Mesothelial cell of epicardium (in vitro differentiated cells): ENCODE results near the gene PLEKHG5. TPM values are rescaled to one million over a fixed set of nuclear protein-coding genes. Genes with fewer than 3 reads are reported as not detected.

Experiments used
- DNase-seq, 2 experiments: peaks; one replicate each; pipeline ENCODE4 v3.0.0; 2021; ENCODE audit warnings: low spot score in 2 of 2; ENCODE audit not compliant: unreplicated experiment in 2 of 2
- H3K27ac Mint-ChIP-seq: 2 replicates; pipeline ENCODE4 v1.8.0; 2021; ENCODE audit warnings: mixed read lengths
- H3K27me3 Mint-ChIP-seq: 2 replicates; pipeline ENCODE4 v1.8.0; 2021; ENCODE audit warnings: low read depth, mixed read lengths
- H3K36me3 Mint-ChIP-seq: 2 replicates; pipeline ENCODE4 v1.8.0; 2021; ENCODE audit warnings: mixed read lengths
- H3K4me1 Mint-ChIP-seq: 2 replicates; pipeline ENCODE4 v1.8.0; 2021; ENCODE audit warnings: mixed read lengths
- H3K4me3 Mint-ChIP-seq: 2 replicates; pipeline ENCODE4 v1.8.0; 2021; ENCODE audit warnings: mild to moderate bottlenecking, moderate library complexity, mixed read lengths
- H3K9me3 Mint-ChIP-seq: 2 replicates; pipeline ENCODE4 v1.8.0; 2021; ENCODE audit warnings: mixed read lengths
- CTCF ChIP-seq: fragments of 200-600 bp; sonication (generic); IDR thresholded peaks from one replicate; pipeline ENCODE4 v1.5.0; 2021; ENCODE audit warnings: antibody characterized with exemption; ENCODE audit not compliant: unreplicated experiment
- total RNA-seq: library from RNA; stranded (reverse); gene quantifications from 3 replicates; pipeline ENCODE4 v1.2.1, GENCODE V29; 2021

PLEKHG5 gene
- total RNA-seq, 1 donor from 2014 or later, result 51.2 TPM

GRCh38 chr1:6507037-6507428 lies 15.6 kb upstream of the PLEKHG5 start:
- H3K27ac Mint-ChIP-seq, result no peak overlapping the region
- H3K36me3 Mint-ChIP-seq, result no peaks in the 10 kb centered on the region
- H3K27me3 Mint-ChIP-seq, result no peaks in the 10 kb centered on the region
- H3K4me3 Mint-ChIP-seq, result no peak overlapping the region
- TF ChIP-seq CTCF, result no peak
- peaks cover 12% of the 10 kb centered on the region for H3K4me1 Mint-ChIP-seq
- no peaks in the 10 kb centered on the region for H3K9me3 Mint-ChIP-seq
- no peak for DNase-seq

- no peak overlapping the region for H3K27ac Mint-ChIP-seq
- no peaks in the 10 kb centered on the region for H3K36me3 Mint-ChIP-seq
- H3K27me3 Mint-ChIP-seq, result no peaks in the 10 kb centered on the region
- TF ChIP-seq CTCF, result no peak
- no peak for DNase-seq
- H3K9me3 Mint-ChIP-seq, result no peaks in the 10 kb centered on the region
- peaks cover 6% of the 10 kb centered on the region for H3K4me1 Mint-ChIP-seq
- H3K4me3 Mint-ChIP-seq, result no peak overlapping the region
Observed at GRCh38 chr1:6506210-6507036, 15.0 kb upstream of the PLEKHG5 start.

- Mint-ChIP-seq H3K9me3 (no peaks in the 10 kb centered on the region), H3K36me3 (no peaks in the 10 kb centered on the region), H3K4me1 (peaks cover 10% of the 10 kb centered on the region), H3K27me3 (no peaks in the 10 kb centered on the region), H3K4me3 (no peak overlapping the region), H3K27ac (no peak overlapping the region)
- no peak for DNase-seq
- TF ChIP-seq CTCF, result no peak
Observed at GRCh38 chr1:6505367-6506209, 14.1 kb upstream of the PLEKHG5 start.

- H3K4me3 Mint-ChIP-seq, result no peak overlapping the region
- H3K4me1 Mint-ChIP-seq, result peaks cover 8% of the 10 kb centered on the region
- H3K27me3 Mint-ChIP-seq, result no peaks in the 10 kb centered on the region
- no peaks in the 10 kb centered on the region for H3K9me3 Mint-ChIP-seq
- no peak overlapping the region for H3K27ac Mint-ChIP-seq
- no peak for DNase-seq
- no peaks in the 10 kb centered on the region for H3K36me3 Mint-ChIP-seq
- TF ChIP-seq CTCF, result no peak
Observed at GRCh38 chr1:6504887-6505286, 13.4 kb upstream of the PLEKHG5 start.

GRCh38 chr1:6503884-6504602 lies 12.6 kb upstream of the PLEKHG5 start:
- H3K27me3 Mint-ChIP-seq, result no peaks in the 10 kb centered on the region
- H3K4me3 Mint-ChIP-seq, result no peak overlapping the region
- H3K36me3 Mint-ChIP-seq, result no peaks in the 10 kb centered on the region
- no peaks in the 10 kb centered on the region for H3K9me3 Mint-ChIP-seq
- TF ChIP-seq CTCF, result no peak
- H3K4me1 Mint-ChIP-seq, result peaks cover 11% of the 10 kb centered on the region
- H3K27ac Mint-ChIP-seq, result no peak overlapping the region
- no peak for DNase-seq
